ENCODE results near the gene FBXO44. TPM values are rescaled to one million over a fixed set of nuclear protein-coding genes. Genes with fewer than 3 reads are reported as not detected.

The FBXO44 gene
- total RNA-seq, 1 experiment from 2014 or later = 22.6 TPM

DNA sequence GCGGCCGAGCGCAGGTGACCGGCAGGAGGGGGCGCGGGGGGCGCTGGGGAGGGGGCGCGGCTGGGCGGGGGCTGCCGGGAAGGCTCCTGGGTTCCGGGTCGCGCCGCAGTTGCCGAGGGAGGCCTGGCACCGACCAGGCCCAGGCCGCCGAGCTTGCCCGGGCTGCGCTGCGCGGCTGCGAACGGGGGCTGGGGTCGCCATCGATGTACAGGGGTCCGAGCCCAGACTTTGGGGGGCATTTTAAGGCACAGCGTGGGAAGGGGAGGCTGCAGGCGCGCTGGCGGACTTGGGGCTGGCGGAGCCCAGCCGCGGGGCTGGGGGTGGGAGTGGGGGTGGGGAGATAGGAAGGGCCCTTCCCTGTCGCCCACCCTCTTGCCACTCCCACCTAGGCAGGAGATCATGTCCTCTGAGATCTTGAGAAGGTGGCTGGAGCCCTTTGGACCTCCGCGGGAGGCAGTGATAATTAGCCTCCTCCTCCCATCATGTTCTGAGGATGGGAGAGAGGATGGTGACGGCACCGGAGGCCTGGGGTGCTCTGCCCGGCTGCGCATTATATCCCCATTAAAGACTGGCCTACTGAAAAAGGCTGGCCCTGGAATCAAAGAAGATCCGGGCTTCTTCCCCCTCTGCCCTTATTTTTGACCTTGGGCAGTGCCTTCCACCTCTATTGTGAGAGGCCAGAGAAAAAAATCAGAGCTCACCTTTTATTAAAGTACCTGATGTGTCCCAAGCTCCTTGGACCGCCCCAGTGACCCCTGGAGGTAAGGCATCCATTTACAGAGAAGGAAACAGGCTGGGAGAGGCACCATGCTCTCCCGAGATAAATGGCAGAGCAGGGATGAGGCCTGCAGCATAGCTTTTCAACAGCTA is 497 bp downstream of the FBXO44 start:
- H3K4me1 ChIP-seq = peaks cover 8% of the 10 kb centered on the region
- H3K27me3 ChIP-seq (replicated peaks; ENCODE audit: control insufficient read depth, insufficient read depth, low read length) = no peaks in the 10 kb centered on the region
- H3K4me3 Mint-ChIP-seq (ENCODE audit: unreplicated experiment) = peak overlapping the region; percentile 76
- H3K36me3 Mint-ChIP-seq (ENCODE audit: insufficient read depth, unreplicated experiment) = peaks cover 19% of the 10 kb centered on the region
- peak overlapping the region; percentile 91 for H3K4me3 ChIP-seq (ENCODE audit: low read depth, low read length)
- DNase-seq = no peak
- no peaks in the 10 kb centered on the region for H3K9me3 ChIP-seq
- no peak for TF ChIP-seq CTCF (IDR thresholded peaks at IDR 0.05; ENCODE audit: insufficient read depth in 1 of 2, low read depth in 1 of 2, low read length in 1 of 2, severe bottlenecking in 1 of 2, unreplicated experiment in 1 of 2)
- CTCF ChIA-PET = interaction anchor here (0.7 kb wide), 1 partner anchor 148 kb away, joined by 3 read pairs; no protein-coding TSS in a partner anchor
- no TSS peak for BruUV-seq (replicated peaks)
- no peaks in the 10 kb centered on the region for H3K4me1 Mint-ChIP-seq (ENCODE audit: low read depth, unreplicated experiment)
- POLR2A ChIA-PET = interaction anchor here (0.6 to 1.2 kb wide), 3 partner anchors 10 to 152 kb away, joined by 3 to 4 read pairs (median 3); no protein-coding TSS in a partner anchor
- no peaks in the 10 kb centered on the region for H3K27me3 Mint-ChIP-seq (ENCODE audit: insufficient read depth, unreplicated experiment)
- no peak overlapping the region for H3K27ac Mint-ChIP-seq (ENCODE audit: unreplicated experiment)
- H3K36me3 ChIP-seq (ENCODE audit: control insufficient read depth, insufficient read depth, low read length) = peaks cover 2% of the 10 kb centered on the region; the same call in 1 of the 2 replicates
- no peaks in the 10 kb centered on the region for H3K9me3 Mint-ChIP-seq (ENCODE audit: unreplicated experiment)
- intact Hi-C loops (cut with micrococcal nuclease; ENCODE audit: unreplicated experiment) = loop anchor here (5.0 kb wide), 1 partner anchor 62 kb away; no protein-coding TSS in a partner anchor

DNA sequence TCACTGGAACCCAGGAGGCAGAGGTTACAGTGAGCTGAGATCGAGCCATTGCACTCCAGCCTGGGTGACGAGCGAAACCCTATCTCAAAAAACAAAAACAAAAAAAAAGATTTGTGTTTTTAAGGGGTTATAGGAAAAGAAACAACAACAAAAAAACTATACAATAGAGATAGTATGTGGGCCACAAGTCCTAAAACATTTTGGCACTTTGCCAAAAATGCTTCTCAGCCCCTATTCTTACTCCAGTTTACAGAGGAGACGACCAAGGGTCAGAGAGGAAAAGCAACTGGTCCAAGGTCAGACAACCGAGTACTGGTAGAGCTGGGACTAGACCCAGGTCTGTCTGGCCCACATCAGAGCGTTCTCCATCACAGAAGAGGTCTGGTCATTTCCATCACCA is 3.0 kb downstream of the FBXO44 start:
- ChIA-PET POLR2A (no interaction called here), CTCF (no interaction called here)
- Mint-ChIP-seq H3K27me3 (ENCODE audit: insufficient read depth, unreplicated experiment) (no peaks in the 10 kb centered on the region), H3K4me1 (ENCODE audit: low read depth, unreplicated experiment) (no peaks in the 10 kb centered on the region), H3K36me3 (ENCODE audit: insufficient read depth, unreplicated experiment) (peaks cover 12% of the 10 kb centered on the region), H3K27ac (ENCODE audit: unreplicated experiment) (no peak overlapping the region), H3K9me3 (ENCODE audit: unreplicated experiment) (no peaks in the 10 kb centered on the region), H3K4me3 (ENCODE audit: unreplicated experiment) (no peak overlapping the region)
- Histone ChIP-seq H3K9me3 (no peaks in the 10 kb centered on the region), H3K4me3 (ENCODE audit: low read depth, low read length) (no peak overlapping the region), H3K4me1 (peaks cover 5% of the 10 kb centered on the region), H3K36me3 (ENCODE audit: control insufficient read depth, insufficient read depth, low read length) (peaks cover 2% of the 10 kb centered on the region; the same call in 1 of the 2 replicates), H3K27me3 (replicated peaks; ENCODE audit: control insufficient read depth, insufficient read depth, low read length) (no peaks in the 10 kb centered on the region)
- BruUV-seq (replicated peaks) = no TSS peak
- DNase-seq = no peak
- TF ChIP-seq CTCF (IDR thresholded peaks at IDR 0.05; ENCODE audit: insufficient read depth in 1 of 2, low read depth in 1 of 2, low read length in 1 of 2, severe bottlenecking in 1 of 2, unreplicated experiment in 1 of 2) = no peak
- intact Hi-C loops (cut with micrococcal nuclease; ENCODE audit: unreplicated experiment) = no loop called here

- Mint-ChIP-seq H3K27ac (ENCODE audit: unreplicated experiment) (no peak overlapping the region), H3K4me1 (ENCODE audit: low read depth, unreplicated experiment) (no peaks in the 10 kb centered on the region), H3K4me3 (ENCODE audit: unreplicated experiment) (no peak overlapping the region), H3K27me3 (ENCODE audit: insufficient read depth, unreplicated experiment) (no peaks in the 10 kb centered on the region), H3K9me3 (ENCODE audit: unreplicated experiment) (no peaks in the 10 kb centered on the region), H3K36me3 (ENCODE audit: insufficient read depth, unreplicated experiment) (peaks cover 6% of the 10 kb centered on the region)
- Histone ChIP-seq H3K27me3 (replicated peaks; ENCODE audit: control insufficient read depth, insufficient read depth, low read length) (no peaks in the 10 kb centered on the region), H3K4me1 (no peaks in the 10 kb centered on the region), H3K36me3 (ENCODE audit: control insufficient read depth, insufficient read depth, low read length) (peaks cover 2% of the 10 kb centered on the region; the same call in 1 of the 2 replicates), H3K9me3 (no peaks in the 10 kb centered on the region), H3K4me3 (ENCODE audit: low read depth, low read length) (no peak overlapping the region)
- no peak for TF ChIP-seq CTCF (IDR thresholded peaks at IDR 0.05; ENCODE audit: insufficient read depth in 1 of 2, low read depth in 1 of 2, low read length in 1 of 2, severe bottlenecking in 1 of 2, unreplicated experiment in 1 of 2)
- no TSS peak for BruUV-seq (replicated peaks)
- intact Hi-C loops (cut with micrococcal nuclease; ENCODE audit: unreplicated experiment) = no loop called here
- ChIA-PET POLR2A (no interaction called here), CTCF (interaction anchor here (0.5 kb wide), 1 partner anchor 288 kb away, joined by 3 read pairs; no protein-coding TSS in a partner anchor)
- no peak for DNase-seq
These were observed 3.9 kb downstream of the FBXO44 start for GRCh38 chr1:11658542-11658941.
